NCI-H128 (cell line): ENCODE data around the gene ADPGK.

ENCODE experiments used
- DNase-seq: peaks from one replicate; lab custom pipeline; 2025; ENCODE audit not compliant: unreplicated experiment; lab: John Stamatoyannopoulos, UW

The ADPGK gene

DNA sequence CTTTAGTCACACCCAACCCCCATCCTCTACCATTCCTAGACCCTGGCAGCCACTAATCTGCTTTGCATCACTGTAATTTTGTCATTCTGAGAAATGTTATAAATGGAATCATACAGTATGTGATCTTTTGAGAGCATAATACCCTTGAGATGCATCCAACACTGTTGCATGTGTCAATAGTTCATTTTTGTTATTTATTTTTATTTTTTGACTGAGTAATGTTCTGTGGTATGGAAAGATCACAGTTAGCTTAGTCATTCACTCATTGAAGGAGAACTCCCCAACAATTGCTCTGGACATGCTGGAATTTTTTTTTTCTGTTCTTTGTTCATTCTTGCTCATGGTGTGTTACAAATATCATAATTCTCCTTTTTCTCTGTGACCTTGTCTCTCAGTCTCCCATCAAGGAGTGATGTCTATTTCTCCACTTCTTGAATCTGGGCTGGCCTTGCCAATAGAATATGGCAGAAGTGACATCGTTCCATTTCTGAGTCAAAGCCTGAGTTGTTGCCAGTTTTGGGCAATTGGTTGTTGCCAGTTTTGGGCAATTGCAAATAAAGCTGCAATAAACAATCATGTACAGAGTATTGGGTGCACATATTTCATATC is 6.8 kb upstream of the ADPGK start:
- DNase-seq: no peak

DNA sequence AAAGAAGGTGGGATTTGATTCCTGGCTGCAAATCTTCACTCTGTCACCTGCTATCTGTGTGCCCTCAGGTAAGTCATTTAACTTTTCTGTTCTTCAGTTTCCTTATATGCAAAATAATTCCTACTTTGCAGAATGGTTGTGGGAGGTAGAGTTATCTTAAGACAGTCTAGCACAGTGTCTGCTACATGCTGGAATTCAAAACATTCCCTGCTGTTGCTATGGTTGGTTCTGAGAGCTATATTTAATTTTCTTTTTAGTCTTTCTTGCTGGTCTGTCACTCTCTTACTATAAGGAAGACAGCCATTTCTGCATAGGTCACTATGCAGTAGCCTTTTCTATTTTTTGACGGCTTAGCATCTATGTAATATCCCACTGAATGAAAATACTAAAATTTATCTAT is 4.0 kb upstream of the ADPGK start:
- no peak for DNase-seq

DNA sequence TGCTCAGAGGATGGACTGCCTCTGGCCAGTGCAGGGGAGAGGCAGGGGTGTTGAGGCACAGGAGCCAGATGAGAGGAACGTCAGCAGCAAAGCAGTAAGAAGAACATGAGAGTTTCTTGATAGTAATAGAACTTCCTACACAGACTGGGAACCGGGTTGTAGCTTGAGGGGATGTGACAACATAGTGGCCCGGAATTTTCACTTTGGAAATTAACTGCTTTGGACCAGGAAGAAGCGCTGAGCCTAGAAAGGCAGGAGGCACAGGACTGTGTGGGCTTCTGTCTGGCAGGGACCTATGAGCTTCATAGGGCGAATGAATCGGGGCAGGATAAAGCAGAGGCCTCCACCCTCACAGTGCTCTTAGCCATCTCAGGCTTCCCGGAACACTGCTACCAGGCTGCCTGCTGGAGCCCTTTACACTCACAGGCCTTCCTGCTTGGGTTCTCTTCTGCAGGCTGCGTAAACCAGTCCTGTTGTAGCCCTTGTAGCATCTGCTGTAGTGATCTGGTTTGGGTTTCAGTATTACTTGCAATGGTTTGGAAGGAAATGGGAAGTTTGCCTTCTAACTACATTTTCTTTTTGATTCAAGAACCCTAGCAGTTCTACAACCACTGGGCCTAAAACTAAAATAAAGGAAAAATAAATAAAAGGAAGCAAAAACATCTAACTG is 3.3 kb upstream of the ADPGK start:
- no peak for DNase-seq

DNA sequence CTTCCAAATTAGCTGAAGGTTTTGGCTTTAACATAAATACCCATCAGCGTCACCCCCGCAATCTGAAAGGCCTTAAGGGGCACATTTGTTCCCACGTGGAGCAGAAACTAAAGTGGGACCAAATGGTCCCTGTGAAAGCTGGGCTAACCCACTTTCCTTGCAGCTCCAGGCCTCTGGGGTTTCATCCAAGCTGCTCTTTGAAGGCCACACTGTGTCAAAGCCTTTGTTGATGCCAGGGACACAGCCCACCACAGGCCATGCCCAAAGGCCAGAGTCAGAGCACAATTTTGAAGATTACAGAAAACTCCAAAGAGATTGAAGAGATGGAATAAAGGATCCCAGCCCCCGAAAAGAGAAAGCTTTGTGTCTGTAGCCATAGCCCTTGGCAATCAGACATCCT is 2.7 kb upstream of the ADPGK start:
- DNase-seq: no peak

DNA sequence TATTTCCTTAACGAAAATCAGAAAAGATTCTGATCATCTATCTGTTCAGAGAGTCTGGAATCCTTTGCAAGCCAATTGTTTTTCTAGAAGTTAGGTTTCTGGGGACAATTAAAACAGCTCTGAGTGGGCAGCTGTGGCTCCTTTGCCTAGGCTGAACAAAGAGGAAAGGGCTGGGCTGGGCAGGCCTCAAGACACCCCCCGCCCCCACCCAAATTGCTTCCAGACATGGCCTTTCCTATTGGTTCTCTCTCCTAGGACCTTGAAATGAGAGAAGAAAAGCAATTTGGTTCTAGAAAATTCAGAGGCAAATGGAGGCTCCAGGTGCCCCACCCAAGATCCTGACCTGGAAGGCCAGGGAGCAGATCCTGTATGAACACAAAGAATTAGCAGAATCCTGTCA is 2.3 kb upstream of the ADPGK start:
- DNase-seq: no peak

DNA sequence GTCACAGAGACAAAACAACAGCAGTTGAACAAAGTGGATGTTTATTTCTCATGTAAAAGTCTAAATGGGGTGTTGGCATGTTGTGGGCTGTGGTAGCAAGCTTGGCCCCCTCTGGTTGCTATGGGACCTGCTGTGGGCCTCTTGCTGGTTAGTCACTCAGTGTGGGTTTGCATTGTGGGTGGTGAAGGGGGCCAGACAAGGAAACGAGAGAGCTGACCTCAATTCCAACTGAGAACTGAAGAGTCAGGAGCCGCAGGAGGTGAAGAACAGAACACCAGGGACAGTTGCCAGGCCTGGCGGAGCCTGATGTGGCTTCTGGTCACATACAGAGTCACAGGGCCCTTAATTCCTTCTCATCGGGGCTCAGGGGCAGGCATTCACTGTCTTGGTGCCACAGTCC is 1.9 kb upstream of the ADPGK start:
- DNase-seq: no peak

DNA sequence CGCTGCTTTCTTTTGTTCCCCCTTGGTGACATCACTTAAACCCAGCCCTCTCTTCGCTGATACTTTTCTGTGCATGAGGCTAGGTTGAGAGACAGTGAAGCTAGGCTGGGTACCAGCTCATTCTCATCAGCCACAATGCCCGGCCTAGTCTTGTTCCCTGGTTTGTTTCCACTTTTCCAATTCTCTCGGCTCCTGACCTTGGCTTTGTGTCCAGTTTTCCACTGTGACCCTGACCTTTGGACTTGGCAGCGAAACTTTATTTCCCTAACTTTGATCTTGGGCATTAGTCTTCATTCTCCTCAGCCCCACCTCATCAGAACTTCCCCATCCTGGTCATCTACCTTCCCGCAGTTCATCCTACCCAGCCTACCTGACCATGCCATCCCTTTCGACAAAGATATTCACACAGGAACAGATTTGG is 908 bp upstream of the ADPGK start:
- DNase-seq: no peak

DNA sequence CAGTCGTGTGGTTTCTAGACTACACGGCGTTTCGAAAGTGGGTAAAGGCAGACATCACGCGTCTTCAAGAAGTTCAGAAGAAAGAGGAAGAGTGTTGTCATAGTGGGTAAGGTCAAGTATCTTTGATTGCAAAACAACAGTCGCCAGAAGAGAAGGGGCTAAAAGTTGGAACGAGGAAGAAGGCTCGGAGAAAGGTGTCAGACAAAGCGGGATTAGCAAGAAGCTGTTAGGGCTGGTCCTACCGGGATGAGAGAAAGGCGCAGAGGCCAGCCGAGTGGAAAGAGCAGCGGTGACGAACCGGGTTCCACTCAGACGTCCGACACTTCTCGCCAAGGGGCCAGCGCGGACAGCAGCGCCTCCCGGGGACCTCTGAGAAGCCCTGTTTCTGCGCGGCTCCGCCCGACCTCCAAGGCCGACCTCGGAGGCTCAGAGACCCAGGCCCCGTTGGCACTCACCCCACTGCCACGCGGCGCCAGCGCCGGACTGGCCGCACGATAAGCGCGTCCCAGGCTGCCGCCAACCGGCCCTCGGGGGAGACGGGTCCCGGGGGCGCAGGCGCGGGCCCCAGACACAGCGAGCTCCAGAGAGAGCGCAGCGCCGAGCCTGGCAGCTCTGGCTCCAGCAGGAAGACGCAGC is 436 bp downstream of the ADPGK start:
- no peak for DNase-seq

DNA sequence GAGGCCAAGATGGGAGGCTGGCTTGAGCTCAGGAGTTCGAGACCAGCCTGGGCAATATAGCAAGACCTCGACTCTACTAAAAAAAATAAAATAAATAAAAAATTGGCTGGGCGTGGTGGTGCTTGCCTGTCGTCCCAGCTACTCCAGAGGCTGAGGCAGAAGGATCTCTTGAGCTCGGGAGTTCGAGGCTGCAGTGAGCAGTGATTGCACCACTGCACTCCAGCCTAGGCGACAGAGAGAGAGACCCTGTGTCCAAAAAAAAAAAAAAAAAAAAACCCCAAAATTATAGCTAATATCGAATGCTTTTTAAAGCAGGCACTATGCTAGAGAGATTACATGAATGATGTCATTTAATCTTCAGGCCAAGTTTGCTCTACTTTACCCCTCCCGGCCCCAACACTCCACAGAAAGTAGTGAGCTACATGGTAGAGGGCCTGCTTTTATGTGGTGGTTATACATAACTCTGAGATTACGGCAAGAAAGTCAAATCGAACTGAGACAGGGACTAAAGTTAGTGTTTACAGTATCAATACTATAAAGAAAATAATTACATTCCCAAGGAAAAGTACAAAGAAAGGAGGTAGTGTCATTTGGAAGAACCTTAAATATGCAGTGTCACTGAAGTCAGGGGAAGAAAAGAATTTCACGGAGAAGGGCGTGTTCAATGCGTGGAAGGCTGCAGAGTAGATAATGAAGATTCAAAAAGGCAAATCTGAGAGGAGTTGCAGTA is 1.1 kb downstream of the ADPGK start:
- DNase-seq: no peak

DNA sequence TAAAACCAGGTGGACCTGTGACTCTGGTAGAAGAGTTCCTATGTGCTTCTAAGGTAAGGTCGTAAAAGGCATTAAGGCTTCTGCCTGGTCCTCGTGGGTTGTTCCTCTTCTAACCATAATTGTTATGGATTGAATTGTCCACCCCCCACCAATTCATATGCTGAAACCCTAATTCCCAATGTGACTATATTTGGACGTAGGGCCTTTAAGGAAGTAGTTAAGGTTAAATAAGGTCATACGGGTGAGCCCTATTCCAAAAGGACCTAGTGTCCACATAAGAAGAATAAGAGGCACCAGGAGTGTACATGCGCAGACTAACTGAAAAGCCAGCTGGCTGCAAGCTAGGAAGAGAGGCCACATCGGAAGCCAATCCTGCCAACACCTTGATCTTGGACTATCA is 1.9 kb downstream of the ADPGK start:
- DNase-seq: no peak

DNA sequence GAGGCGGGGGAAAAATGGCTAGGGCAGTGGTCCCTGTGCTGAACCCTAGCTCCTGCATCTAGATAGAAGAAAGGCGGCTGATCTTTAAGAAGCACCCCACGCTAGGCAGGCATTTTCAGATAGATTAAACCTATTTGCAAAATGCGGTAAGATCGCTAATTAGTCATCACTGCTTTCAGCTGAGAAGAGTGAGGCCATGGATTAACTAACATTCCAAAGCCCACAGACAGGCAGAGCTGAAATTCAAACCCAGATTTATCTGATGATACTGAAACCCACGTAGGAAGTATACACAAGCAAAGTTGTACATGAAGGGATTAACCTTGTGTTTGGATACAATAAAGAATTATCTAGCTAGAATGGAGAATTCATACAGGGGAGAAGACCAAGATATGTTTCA is 4.8 kb downstream of the ADPGK start:
- DNase-seq: no peak

DNA sequence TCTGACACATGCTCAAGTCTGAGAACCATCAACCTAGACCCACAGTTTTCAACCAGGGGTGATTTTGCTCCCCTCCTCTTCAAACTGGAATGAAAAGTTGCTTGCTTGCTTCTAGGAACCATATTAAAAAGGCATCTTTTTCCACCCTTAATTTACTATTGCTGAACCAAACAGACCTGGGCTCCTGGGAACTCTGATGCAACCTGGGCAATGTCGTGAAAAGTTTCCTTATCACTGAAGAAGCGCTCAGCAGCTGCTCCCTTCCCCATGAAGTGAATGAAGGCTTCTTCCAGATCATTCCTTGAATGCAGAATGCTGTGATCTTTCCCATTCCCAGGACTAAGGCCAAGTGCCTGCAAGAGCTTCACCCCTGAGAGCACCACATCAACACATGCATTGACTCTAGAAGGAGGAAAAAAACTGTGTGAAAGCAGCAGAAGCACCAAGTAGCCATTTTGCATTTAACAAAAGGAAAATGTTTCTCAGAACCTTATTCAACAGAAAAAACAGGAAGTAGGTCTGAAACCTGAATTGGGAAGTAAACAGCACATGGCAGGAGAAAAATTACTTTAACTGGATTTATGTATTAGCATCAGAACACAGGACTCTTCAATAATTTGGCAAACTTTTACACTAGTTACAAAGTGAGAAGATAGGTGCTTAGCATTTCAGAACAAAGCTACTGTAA is 8.7 kb downstream of the ADPGK start:
- DNase-seq: no peak

DNA sequence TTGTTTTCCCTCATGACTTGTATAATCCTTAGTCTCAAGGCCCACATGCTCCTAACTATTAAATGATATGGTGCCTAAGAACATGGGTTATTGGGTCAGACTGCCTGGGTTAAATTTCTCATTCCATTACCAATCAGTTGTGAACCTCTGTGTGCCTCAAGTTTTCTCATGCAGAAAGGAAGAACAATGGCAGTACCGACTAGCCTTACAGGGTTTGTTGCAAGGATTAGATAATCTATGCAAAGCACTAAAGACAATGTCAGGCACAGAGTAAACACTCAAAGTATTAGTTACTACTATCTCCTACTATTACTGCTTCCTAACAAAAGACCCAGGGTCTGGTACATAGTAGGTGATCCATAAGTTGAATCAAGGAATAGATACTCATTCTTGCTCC is 12.2 kb downstream of the ADPGK start:
- DNase-seq: no peak

DNA sequence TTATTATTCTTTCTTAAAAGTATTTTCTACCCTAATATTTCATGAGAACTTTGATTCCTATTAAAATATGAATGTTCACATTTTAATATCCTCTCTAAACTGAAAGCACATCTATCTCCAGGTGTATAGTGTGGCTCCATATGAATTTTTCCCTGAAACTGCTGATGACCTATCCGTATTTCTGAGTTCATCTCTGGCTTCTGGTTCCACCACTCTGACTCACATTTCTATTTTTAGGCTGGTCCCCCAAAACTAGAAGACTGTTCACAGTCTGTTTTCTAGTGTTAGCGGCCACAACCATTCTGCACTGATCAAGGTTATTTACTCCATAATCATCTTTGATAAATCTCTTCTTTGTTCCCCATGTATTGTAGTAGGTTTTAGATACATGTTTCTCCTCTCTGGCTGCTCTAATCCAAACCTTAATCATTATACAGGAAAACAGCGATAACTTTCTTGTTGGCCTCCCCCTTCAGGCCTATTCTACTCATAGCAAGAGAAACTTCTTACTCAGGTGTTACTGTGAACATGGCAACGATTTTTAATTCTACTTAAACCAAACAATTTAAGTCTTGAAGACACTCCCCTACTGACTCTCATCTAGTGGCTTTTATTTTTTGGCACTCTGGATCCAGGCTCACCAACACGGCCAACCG is 12.8 kb downstream of the ADPGK start:
- DNase-seq: no peak

DNA sequence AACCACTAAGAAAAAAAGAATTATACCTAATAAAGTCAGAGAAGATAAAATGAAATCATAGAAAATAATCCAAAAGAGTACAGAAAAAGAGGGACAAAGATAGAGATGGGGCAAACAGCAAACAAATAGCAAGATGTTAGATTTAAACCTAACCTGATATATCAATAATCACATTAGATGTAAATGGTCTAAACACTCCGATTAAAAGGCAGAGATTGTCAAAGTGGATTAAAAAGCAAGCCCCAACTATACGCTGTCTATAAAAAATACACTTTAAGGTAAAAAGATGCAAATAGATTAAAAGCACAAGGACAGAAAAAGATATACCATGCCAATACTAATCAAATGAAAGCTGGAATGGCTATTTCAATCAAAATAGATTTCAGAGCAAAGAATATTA is 16.8 kb downstream of the ADPGK start:
- no peak for DNase-seq

DNA sequence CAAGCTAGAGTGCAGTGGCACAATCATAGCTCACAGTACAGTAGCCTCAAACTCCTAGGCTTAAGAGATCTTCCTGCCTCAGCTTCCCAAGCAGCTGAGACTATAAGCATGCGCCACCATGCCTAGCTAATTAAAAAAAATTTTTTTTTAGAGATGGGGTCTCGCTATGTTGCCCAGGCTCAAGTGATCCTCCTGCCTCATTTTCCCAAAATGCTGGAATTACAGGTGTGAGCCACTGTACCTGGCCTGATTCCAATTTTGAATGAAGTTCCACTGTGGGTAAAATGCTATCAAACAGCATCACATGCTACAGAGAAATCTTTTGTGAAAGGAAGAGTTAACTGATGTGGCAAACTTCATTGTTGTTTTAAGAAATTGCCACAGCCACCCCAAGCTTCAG is 17.5 kb downstream of the ADPGK start:
- DNase-seq: no peak

DNA sequence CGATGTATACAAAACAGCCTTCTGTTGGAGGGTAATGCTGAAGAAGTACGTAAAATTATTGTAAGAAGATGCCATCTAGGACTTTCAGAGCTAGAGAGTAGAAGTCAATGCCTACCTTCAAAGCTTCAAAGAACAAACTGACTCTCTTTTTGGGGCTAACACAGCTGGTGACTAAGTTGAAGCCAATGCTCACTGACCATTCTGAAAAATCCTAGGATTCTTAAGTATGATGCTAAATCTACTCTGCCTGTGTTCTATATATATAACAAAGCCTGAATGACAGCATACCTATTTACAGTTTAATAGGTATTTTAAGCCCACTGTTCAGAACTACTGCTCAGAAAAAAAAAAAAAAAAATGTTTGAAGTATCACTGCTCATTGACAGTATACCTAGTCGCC is 18.9 kb downstream of the ADPGK start:
- no peak for DNase-seq

DNA sequence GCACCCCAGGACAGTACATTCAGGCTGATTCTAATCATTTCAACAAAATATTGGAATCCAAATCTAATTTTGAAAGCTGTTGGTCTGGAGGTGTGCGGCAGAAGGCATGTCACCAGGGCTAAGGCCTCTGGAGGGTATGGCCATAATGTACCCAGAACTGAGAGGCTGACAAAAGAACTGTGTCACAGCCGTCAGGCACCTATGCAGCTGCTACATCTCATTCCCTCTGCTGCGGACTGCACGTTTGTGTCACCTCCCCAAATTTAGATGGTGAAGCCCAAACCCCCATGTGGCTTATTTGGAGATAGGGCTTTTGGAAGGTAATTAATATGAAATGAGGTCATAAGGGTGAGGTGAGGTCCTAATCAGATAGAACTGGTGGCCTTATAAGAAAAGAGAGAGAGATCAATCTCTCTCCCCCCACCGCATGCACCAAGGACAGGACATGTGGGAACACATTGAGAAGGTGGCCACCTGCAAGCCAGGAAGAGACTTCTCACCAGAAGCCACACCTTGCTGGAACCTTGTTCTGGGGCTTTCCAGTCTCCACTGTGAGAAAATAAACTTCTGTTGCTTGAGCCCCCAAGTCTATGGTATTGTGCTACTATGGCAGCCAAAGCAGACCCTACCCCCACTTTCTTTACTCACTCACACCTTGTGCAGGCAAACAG is 22.8 kb downstream of the ADPGK start:
- no peak for DNase-seq

DNA sequence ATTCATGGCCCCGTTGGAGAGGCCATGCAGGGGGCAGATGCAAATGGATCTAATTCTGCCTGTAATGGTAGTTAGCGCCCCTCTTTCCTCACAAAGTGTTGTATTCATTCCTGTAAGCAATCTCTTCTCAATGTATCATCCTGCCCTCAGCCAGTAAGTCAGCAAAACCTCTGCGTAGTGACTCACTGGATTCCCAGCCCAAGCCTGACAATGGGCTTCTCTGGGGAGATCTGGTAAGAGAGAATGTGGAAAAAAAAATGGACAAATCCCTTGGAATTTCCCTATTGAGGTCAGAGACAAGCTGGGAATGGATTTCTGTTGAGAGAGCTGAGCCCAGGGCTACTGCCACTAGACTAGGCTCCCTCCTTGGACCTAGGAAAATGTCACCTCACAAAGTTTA is 25.4 kb downstream of the ADPGK start:
- no peak for DNase-seq

DNA sequence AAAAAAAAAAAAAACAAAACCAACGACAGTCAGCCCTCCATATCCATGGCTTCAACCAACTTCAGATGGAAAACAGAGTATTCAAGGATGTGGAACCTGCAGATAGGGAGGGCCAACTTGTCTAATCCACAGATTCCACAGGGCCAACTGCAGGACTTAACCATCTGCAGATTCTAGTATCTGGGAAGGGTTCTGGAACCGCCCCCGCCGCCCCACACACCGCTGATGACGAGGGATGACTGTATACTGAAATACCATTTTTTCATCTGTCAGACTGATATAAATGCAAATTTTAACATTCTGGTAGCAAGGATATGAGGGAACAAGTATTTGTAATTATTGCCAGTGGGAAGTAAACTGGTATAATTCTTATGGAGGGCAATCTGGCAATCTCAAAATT is 29.5 kb downstream of the ADPGK start:
- DNase-seq: no peak
